WTC11 (cell line): ENCODE data around the gene CLEC6A. TPM values are rescaled to one million over a fixed set of nuclear protein-coding genes. Genes with fewer than 3 reads are reported as not detected.
"Not testable (repeated sequence)": the region's sequence is repeated elsewhere in the genome, so short reads cannot be mapped to it uniquely, and the experiment has no call there.

ENCODE experiments used
- ATAC-seq: fragments of 200-7000 bp; cut with Tn5 transposase; 2 replicates; pipeline ENCODE4 v1.10.0; 2021; ENCODE audit warnings: mild to moderate bottlenecking, moderate library complexity
- Bru-seq: library from RNA; stranded (reverse); fragments of 400-500 nt; gene quantifications from one replicate; lab custom pipeline; 2021; lab: Mats Ljungman, UMichigan
- CTCF ChIA-PET: fragments of 300-600 bp; sonication (Branson Sonifier 250); formaldehyde crosslinking; loops from one replicate; lab custom pipeline; 2021; ENCODE audit warnings: antibody characterized with exemption; lab: Charles Lee
- POLR2A ChIA-PET: fragments of 350-600 bp; sonication (Branson Sonifier 250); formaldehyde crosslinking; loops from one replicate; lab custom pipeline; 2021; ENCODE audit warnings: antibody characterized with exemption; lab: Charles Lee
- DNase-seq: peaks from one replicate; pipeline ENCODE4 v3.0.0; 2021; ENCODE audit warnings: low spot score
- H3K27ac Mint-ChIP-seq: 2 replicates; pipeline ENCODE4 v1.8.0; 2021; ENCODE audit warnings: mixed read lengths
- H3K27me3 Mint-ChIP-seq: 2 replicates; pipeline ENCODE4 v1.8.0; 2021; ENCODE audit warnings: low read depth, mild to moderate bottlenecking, moderate library complexity, mixed read lengths
- H3K36me3 Mint-ChIP-seq: 2 replicates; pipeline ENCODE4 v1.8.0; 2021; ENCODE audit warnings: mixed read lengths
- H3K4me1 Mint-ChIP-seq: 2 replicates; pipeline ENCODE4 v1.8.0; 2022; ENCODE audit warnings: mixed read lengths
- H3K4me3 Mint-ChIP-seq: 2 replicates; pipeline ENCODE4 v1.8.0; 2021; ENCODE audit warnings: mild to moderate bottlenecking, moderate library complexity, mixed read lengths
- H3K9me3 Mint-ChIP-seq: 2 replicates; pipeline ENCODE4 v1.8.0; 2021; ENCODE audit warnings: mixed read lengths
- CBFB ChIP-seq: sonication (generic); formaldehyde crosslinking; IDR thresholded peaks from 2 replicates; pipeline ENCODE4 v1.8.1; 2022; ENCODE audit warnings: mild to moderate bottlenecking, low read depth, missing genetic modification reagents
- FOXJ3 ChIP-seq: sonication (generic); formaldehyde crosslinking; IDR thresholded peaks from 2 replicates; pipeline ENCODE4 v1.9.0; 2021; ENCODE audit warnings: missing genetic modification reagents, mild to moderate bottlenecking, borderline replicate concordance
- KAT7 ChIP-seq: sonication (generic); formaldehyde crosslinking; IDR thresholded peaks from 2 replicates; pipeline ENCODE4 v1.8.1; 2023; ENCODE audit warnings: missing genetic modification reagents, mild to moderate bottlenecking, borderline replicate concordance
- NR1H2 ChIP-seq: sonication (generic); formaldehyde crosslinking; IDR thresholded peaks from 2 replicates; pipeline ENCODE4 v1.9.0; 2021; ENCODE audit warnings: mild to moderate bottlenecking, moderate library complexity, missing genetic modification reagents
- SMAD3 ChIP-seq: sonication (generic); formaldehyde crosslinking; IDR thresholded peaks from 2 replicates; pipeline ENCODE4 v1.8.0; 2022; ENCODE audit warnings: missing genetic modification reagents, mild to moderate bottlenecking, borderline replicate concordance
- ZNF219 ChIP-seq: sonication (generic); formaldehyde crosslinking; IDR thresholded peaks from 2 replicates; pipeline ENCODE4 v1.8.0; 2023; ENCODE audit warnings: missing genetic modification reagents, mild to moderate bottlenecking, borderline replicate concordance
- ZNF423 ChIP-seq: fragments of 250-450 bp; sonication (Bioruptor Pico); IDR thresholded peaks from 2 replicates; pipeline ENCODE4 v2.1.2; 2022; ENCODE audit warnings: mild to moderate bottlenecking, moderate library complexity
- long read RNA-seq, 3 experiments: library from RNA in 1 of 3; library from capped mRNA in 1 of 3; library from polyadenylated mRNA in 1 of 3; unstranded in 2 of 3; stranded (forward) in 1 of 3; transcript quantifications; one replicate each; pipeline ENCODE4 v2.0.0, GENCODE V29; 2021
- total RNA-seq: library from RNA; stranded (reverse); gene quantifications from 3 replicates; pipeline ENCODE4 v1.2.3, GENCODE V29; 2021
- TF ChIP-seq, protein P1 (sequence below): sonication (generic); formaldehyde crosslinking; IDR thresholded peaks from 2 replicates; pipeline ENCODE4 v1.8.0; 2022; ENCODE audit warnings: missing genetic modification reagents
- TF ChIP-seq, protein P2 (sequence below): sonication (generic); formaldehyde crosslinking; IDR thresholded peaks from 2 replicates; pipeline ENCODE4 v1.8.0; 2022; ENCODE audit warnings: mild to moderate bottlenecking, missing genetic modification reagents
- TF ChIP-seq, protein P3 (sequence below): sonication (generic); formaldehyde crosslinking; IDR thresholded peaks from 2 replicates; pipeline ENCODE4 v1.8.1; 2022; ENCODE audit warnings: low read depth, mild to moderate bottlenecking, moderate library complexity, missing genetic modification reagents, borderline replicate concordance
- TF ChIP-seq, protein P4 (sequence below): sonication (generic); formaldehyde crosslinking; IDR thresholded peaks from 2 replicates; pipeline ENCODE4 v1.8.1; 2022; ENCODE audit warnings: mild to moderate bottlenecking, moderate library complexity, missing genetic modification reagents
- TF ChIP-seq, protein P5 (sequence below): sonication (generic); formaldehyde crosslinking; IDR thresholded peaks from 2 replicates; pipeline ENCODE4 v1.8.1; 2023; ENCODE audit warnings: mild to moderate bottlenecking, missing genetic modification reagents, moderate library complexity
- TF ChIP-seq, protein P6 (sequence below): fragments of 250-450 bp; sonication (Bioruptor Pico); IDR thresholded peaks from 2 replicates; pipeline ENCODE4 v1.8.0; 2021; ENCODE audit warnings: mild to moderate bottlenecking
- TF ChIP-seq, protein P7 (sequence below): sonication (generic); formaldehyde crosslinking; conservative IDR thresholded peaks from 2 replicates; pipeline ENCODE4 v1.8.1; 2022; ENCODE audit warnings: mild to moderate bottlenecking, missing genetic modification reagents

CLEC6A gene
- total RNA-seq (0.11 to 0.20 TPM in 2 of 3 replicates, not detected in the other), Bru-seq, nascent RNA (percentile 25 among the genes with signal in this experiment)
- long read RNA-seq, experiment 1, result 0 reads
- long read RNA-seq, experiment 2, result 0 reads
- long read RNA-seq, experiment 3, result 0 reads

DNA sequence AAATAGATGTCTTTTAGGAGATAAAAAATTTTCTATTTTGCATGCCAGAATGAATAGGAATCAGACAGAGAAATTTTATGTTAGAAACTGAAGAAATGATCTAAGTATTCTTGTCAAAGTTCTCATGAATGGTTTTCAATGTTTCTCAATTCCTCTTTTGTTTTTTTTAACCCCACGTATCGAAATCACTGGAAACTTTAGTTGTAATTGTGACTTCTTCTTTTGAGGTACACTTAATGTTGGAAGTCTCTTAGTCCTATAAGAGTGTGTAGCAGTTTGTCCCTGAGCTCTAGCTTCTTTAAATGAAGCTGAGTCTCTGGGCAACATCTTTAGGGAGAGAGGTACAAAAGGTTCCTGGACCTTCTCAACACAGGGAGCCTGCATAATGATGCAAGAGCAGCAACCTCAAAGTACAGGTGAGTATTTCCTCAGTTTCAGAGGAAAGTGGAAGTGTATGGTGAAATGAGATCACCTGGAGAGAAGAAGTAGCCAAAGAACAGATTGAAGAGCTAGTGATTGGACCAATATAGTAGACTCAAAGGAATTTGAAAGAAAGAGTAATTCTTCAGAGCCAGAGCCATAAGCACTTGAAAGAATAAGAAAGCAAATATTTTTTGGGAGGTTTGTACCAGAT lies at the start of gene CLEC6A:
Gene CLEC6A (plus strand): TSS at position 236 of the 634 bp plus-strand sequence. CDS start 150 bp downstream, at position 386.
- peaks cover 4% of the 10 kb centered on the region for H3K36me3 Mint-ChIP-seq
- ATAC-seq (no peak), DNase-seq (no peak)
- H3K9me3 Mint-ChIP-seq, result peaks cover 12% of the 10 kb centered on the region
- H3K27ac Mint-ChIP-seq, result no peak within 1 kb of the TSS
- H3K27me3 Mint-ChIP-seq, result no peaks in the 10 kb centered on the region
- no peak within 1 kb of the TSS for H3K4me3 Mint-ChIP-seq
- TF ChIP-seq, protein P1, sequence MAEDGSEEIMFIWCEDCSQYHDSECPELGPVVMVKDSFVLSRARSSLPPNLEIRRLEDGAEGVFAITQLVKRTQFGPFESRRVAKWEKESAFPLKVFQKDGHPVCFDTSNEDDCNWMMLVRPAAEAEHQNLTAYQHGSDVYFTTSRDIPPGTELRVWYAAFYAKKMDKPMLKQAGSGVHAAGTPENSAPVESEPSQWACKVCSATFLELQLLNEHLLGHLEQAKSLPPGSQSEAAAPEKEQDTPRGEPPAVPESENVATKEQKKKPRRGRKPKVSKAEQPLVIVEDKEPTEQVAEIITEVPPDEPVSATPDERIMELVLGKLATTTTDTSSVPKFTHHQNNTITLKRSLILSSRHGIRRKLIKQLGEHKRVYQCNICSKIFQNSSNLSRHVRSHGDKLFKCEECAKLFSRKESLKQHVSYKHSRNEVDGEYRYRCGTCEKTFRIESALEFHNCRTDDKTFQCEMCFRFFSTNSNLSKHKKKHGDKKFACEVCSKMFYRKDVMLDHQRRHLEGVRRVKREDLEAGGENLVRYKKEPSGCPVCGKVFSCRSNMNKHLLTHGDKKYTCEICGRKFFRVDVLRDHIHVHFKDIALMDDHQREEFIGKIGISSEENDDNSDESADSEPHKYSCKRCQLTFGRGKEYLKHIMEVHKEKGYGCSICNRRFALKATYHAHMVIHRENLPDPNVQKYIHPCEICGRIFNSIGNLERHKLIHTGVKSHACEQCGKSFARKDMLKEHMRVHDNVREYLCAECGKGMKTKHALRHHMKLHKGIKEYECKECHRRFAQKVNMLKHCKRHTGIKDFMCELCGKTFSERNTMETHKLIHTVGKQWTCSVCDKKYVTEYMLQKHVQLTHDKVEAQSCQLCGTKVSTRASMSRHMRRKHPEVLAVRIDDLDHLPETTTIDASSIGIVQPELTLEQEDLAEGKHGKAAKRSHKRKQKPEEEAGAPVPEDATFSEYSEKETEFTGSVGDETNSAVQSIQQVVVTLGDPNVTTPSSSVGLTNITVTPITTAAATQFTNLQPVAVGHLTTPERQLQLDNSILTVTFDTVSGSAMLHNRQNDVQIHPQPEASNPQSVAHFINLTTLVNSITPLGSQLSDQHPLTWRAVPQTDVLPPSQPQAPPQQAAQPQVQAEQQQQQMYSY (CRISPR knock-in tag), result no peak
- CTCF ChIA-PET, result no interaction called here
- peaks cover 49% of the 10 kb centered on the region for H3K4me1 Mint-ChIP-seq
- POLR2A ChIA-PET, result no interaction called here

DNA sequence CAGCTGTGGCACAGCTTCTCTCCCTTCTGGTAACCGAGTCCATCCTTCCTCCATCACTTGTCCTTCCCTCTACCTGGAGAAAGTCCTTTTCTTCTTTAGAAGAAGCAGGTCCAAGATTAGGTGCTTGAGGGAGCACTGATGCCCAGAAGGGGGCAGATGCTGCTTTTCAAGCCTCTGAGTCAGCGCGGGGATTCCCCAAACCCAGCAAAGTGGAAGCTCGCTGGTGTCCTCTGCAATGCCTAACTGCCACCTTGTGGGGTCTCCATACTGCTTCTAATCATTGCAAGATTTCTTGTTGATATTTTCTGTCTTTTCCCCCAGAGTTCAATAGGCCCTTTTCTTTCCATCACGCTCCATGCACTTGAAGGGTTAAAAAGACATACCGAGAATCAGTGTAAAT lies 36.2 kb upstream of the CLEC6A start:
- H3K36me3 Mint-ChIP-seq, result not testable (repeated sequence)

DNA sequence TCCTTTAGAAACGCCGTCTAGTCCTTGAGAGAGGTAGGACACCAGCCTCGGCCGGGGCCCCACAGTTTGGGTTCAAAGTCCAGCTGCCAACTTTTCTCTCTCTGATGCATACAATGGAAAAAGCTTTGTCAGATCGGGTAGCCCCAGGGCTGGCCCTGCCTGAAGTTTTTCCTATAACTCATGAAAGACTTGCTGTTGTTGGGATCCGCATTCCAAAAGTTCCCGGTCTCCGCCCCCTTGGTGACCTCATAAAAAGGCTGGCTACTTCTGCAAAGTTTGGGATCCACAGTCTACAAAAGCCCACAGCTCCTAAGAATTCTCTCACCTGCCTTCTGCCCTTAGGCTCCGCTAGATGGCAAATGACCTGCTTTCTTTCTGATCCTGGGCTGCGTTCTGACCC lies 35.3 kb upstream of the CLEC6A start:
- Mint-ChIP-seq H3K4me1 (no peaks in the 10 kb centered on the region), H3K9me3 (no peaks in the 10 kb centered on the region), H3K27ac (no peak overlapping the region), H3K4me3 (no peak overlapping the region), H3K36me3 (no peaks in the 10 kb centered on the region), H3K27me3 (no peaks in the 10 kb centered on the region)
- TF ChIP-seq, protein P2, sequence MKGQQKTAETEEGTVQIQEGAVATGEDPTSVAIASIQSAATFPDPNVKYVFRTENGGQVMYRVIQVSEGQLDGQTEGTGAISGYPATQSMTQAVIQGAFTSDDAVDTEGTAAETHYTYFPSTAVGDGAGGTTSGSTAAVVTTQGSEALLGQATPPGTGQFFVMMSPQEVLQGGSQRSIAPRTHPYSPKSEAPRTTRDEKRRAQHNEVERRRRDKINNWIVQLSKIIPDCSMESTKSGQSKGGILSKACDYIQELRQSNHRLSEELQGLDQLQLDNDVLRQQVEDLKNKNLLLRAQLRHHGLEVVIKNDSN (CRISPR knock-in tag), result no peak
- TF ChIP-seq, protein P3, sequence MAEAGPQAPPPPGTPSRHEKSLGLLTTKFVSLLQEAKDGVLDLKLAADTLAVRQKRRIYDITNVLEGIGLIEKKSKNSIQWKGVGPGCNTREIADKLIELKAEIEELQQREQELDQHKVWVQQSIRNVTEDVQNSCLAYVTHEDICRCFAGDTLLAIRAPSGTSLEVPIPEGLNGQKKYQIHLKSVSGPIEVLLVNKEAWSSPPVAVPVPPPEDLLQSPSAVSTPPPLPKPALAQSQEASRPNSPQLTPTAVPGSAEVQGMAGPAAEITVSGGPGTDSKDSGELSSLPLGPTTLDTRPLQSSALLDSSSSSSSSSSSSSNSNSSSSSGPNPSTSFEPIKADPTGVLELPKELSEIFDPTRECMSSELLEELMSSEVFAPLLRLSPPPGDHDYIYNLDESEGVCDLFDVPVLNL, result no peak
- TF ChIP-seq, protein P4, sequence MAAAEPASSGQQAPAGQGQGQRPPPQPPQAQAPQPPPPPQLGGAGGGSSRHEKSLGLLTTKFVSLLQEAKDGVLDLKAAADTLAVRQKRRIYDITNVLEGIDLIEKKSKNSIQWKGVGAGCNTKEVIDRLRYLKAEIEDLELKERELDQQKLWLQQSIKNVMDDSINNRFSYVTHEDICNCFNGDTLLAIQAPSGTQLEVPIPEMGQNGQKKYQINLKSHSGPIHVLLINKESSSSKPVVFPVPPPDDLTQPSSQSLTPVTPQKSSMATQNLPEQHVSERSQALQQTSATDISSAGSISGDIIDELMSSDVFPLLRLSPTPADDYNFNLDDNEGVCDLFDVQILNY (CRISPR knock-in tag), result no peak
- no peak for TF ChIP-seq ZNF423
- TF ChIP-seq, protein P5, sequence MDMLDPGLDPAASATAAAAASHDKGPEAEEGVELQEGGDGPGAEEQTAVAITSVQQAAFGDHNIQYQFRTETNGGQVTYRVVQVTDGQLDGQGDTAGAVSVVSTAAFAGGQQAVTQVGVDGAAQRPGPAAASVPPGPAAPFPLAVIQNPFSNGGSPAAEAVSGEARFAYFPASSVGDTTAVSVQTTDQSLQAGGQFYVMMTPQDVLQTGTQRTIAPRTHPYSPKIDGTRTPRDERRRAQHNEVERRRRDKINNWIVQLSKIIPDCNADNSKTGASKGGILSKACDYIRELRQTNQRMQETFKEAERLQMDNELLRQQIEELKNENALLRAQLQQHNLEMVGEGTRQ (CRISPR knock-in tag), result no peak
- TF ChIP-seq ZNF219 (CRISPR knock-in tag), result no peak
- no peak for TF ChIP-seq FOXJ3 (CRISPR knock-in tag)
- TF ChIP-seq, protein P6, sequence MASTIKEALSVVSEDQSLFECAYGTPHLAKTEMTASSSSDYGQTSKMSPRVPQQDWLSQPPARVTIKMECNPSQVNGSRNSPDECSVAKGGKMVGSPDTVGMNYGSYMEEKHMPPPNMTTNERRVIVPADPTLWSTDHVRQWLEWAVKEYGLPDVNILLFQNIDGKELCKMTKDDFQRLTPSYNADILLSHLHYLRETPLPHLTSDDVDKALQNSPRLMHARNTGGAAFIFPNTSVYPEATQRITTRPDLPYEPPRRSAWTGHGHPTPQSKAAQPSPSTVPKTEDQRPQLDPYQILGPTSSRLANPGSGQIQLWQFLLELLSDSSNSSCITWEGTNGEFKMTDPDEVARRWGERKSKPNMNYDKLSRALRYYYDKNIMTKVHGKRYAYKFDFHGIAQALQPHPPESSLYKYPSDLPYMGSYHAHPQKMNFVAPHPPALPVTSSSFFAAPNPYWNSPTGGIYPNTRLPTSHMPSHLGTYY (CRISPR knock-in tag), result no peak
- no peak for TF ChIP-seq NR1H2
- TF ChIP-seq KAT7 (CRISPR knock-in tag), result no peak
- no peak for TF ChIP-seq CBFB
- TF ChIP-seq, protein P7, sequence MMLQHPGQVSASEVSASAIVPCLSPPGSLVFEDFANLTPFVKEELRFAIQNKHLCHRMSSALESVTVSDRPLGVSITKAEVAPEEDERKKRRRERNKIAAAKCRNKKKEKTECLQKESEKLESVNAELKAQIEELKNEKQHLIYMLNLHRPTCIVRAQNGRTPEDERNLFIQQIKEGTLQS (CRISPR knock-in tag), result no peak
- no peak for TF ChIP-seq SMAD3 (CRISPR knock-in tag)
- DNase-seq (no peak), ATAC-seq (no peak)
- ChIA-PET POLR2A (no interaction called here), CTCF (no interaction called here)

More for the DNA sequence above, 36.2 kb upstream of the CLEC6A start:
- H3K27me3 Mint-ChIP-seq, H3K4me1 Mint-ChIP-seq, ATAC-seq, H3K4me3 Mint-ChIP-seq, DNase-seq, POLR2A ChIA-PET, H3K9me3 Mint-ChIP-seq, H3K27ac Mint-ChIP-seq, CTCF ChIA-PET: not testable (repeated sequence)

DNA sequence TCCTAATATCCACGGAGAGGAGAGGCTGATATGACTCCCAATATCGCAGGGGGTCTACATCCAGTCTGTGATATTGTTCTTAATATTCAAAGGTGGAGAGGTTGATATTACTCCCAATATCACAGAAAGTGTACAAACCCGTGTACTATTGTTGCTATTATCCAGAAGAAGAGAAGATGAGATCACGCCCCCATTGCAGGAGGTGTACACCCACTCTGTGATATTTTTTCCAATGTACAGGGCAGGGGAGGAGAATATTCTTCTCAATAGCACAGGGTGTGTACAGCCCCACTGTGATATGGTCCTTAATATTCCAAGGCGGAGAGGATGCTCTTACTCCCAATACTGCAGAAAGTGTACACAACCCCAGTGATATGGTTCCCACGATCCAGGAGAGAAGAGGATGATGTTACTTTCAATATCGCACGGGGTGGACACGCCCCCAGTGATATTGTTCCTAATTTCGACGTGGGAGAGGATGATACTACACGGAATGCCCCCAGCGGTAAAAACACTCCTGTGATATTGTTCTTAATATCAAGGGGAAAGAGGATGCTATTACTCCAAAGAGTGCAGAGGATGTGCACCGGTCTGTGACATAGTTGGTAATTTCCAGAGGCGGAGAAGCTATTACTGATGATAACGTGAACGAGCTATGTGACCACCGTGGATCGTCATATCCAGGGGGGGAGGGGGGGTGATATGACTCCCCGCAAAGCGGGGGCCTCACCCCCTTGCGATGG lies 11.1 kb upstream of the CLEC6A start:
- H3K27ac Mint-ChIP-seq, ATAC-seq, H3K36me3 Mint-ChIP-seq, H3K27me3 Mint-ChIP-seq, DNase-seq, H3K4me3 Mint-ChIP-seq, H3K9me3 Mint-ChIP-seq, CTCF ChIA-PET, POLR2A ChIA-PET: not testable (repeated sequence)
- peaks cover 19% of the 10 kb centered on the region for H3K4me1 Mint-ChIP-seq
